Ovary (tissue), 3 donors: ENCODE data around the gene TRMT1.

Experiments used
- CTCF ChIP-seq, 3 donors: fragments of 450-650 bp in 2 of 3; fragments of 200-600 bp in 1 of 3; IDR thresholded peaks; one replicate each; pipeline versions ENCODE4 v1.5.1 to v1.8.0; 2016 to 2022; ENCODE audit warnings: antibody characterized with exemption in 3 of 3, mild to moderate bottlenecking in 1 of 3
- EP300 ChIP-seq: sonication (generic); formaldehyde crosslinking; IDR thresholded peaks from one replicate; pipeline ENCODE4 v1.6.1; 2017; ENCODE audit warnings: antibody characterized with exemption
- donor health status: DM: no; HTN: no; CAD: no.

- TF ChIP-seq CTCF (IDR thresholded peaks at IDR 0.05) (no peak), EP300 (no peak)
Observed at GRCh38 chr19:13165162-13165997, 48.8 kb upstream of the TRMT1 start.
